ENCODE results near the gene MRPL41. TPM values are rescaled to one million over a fixed set of nuclear protein-coding genes. Genes with fewer than 3 reads are reported as not detected.

The MRPL41 gene
- total RNA-seq, 4 donors from 2014 or later = 77.1 to 161 (median 98.3) TPM

GRCh38 chr9:137580209-137580953, 28.7 kb downstream of the MRPL41 start:
- no peaks in the 10 kb centered on the region for H3K9me3 ChIP-seq
- no peak overlapping the region for H3K4me3 ChIP-seq
- no peak overlapping the region for H3K27ac ChIP-seq
- TF ChIP-seq EP300 (IDR thresholded peaks at IDR 0.05) (no peak), CTCF (IDR thresholded peaks at IDR 0.05) (no peak), POLR2A (IDR thresholded peaks at IDR 0.05) (no peak)
- H3K4me1 ChIP-seq = peaks cover 0 to 41% (median 11%) of the 10 kb centered on the region in 4 donors
- DNase-seq (ENCODE audit: low spot score in 2 of 2) = no peak
- 83 to 94% methylated on average over 18 to 20 of the region's 23 CpGs for WGBS, 2 donors
- peaks cover 0 to 65% (median 0%) of the 10 kb centered on the region in 3 donors for H3K36me3 ChIP-seq
- no peaks in the 10 kb centered on the region for H3K27me3 ChIP-seq

- no peak for DNase-seq (ENCODE audit: low spot score in 2 of 2)
- H3K27me3 ChIP-seq = no peaks in the 10 kb centered on the region
- 88 to 100% methylated on average over 4 of the region's 4 CpGs for WGBS, 2 donors
- TF ChIP-seq EP300 (IDR thresholded peaks at IDR 0.05) (no peak), POLR2A (IDR thresholded peaks at IDR 0.05) (no peak), CTCF (IDR thresholded peaks at IDR 0.05) (no peak)
- no peak overlapping the region for H3K4me3 ChIP-seq
- H3K36me3 ChIP-seq = peaks cover 0 to 65% (median 0%) of the 10 kb centered on the region in 3 donors
- H3K9me3 ChIP-seq = no peaks in the 10 kb centered on the region
- H3K4me1 ChIP-seq = peaks cover 0 to 39% (median 11%) of the 10 kb centered on the region in 4 donors
- no peak overlapping the region for H3K27ac ChIP-seq
These were observed 29.3 kb downstream of the MRPL41 start for GRCh38 chr9:137580954-137581322.

GRCh38 chr9:137581361-137582285, 29.9 kb downstream of the MRPL41 start:
- H3K36me3 ChIP-seq = peaks cover 0 to 65% (median 0%) of the 10 kb centered on the region in 3 donors
- TF ChIP-seq CTCF (IDR thresholded peaks at IDR 0.05) (no peak), EP300 (IDR thresholded peaks at IDR 0.05) (no peak)
- 85% methylated on average over 22 of the region's 22 CpGs for WGBS, 2 donors

GRCh38 chr9:137582286-137582860, 30.7 kb downstream of the MRPL41 start:
- Histone ChIP-seq H3K4me1 (peaks cover 0 to 25% (median 8%) of the 10 kb centered on the region in 4 donors), H3K27ac (no peak overlapping the region), H3K27me3 (no peaks in the 10 kb centered on the region), H3K36me3 (peaks cover 0 to 71% (median 5%) of the 10 kb centered on the region in 3 donors), H3K4me3 (no peak overlapping the region), H3K9me3 (no peaks in the 10 kb centered on the region)
- TF ChIP-seq POLR2A (IDR thresholded peaks at IDR 0.05) = no peak
- TF ChIP-seq CTCF (IDR thresholded peaks at IDR 0.05) = peak in 1 of 5 experiments; percentile 20
- no peak for DNase-seq (ENCODE audit: low spot score in 2 of 2)
- 78 to 82% methylated on average over 14 to 19 of the region's 20 CpGs for WGBS, 2 donors

More at GRCh38 chr9:137581361-137582285, 29.9 kb downstream of the MRPL41 start:
- no peak overlapping the region for H3K4me3 ChIP-seq
- H3K9me3 ChIP-seq = no peaks in the 10 kb centered on the region
- H3K27me3 ChIP-seq = no peaks in the 10 kb centered on the region
- DNase-seq (ENCODE audit: low spot score in 2 of 2) = no peak
- peaks cover 0 to 32% (median 11%) of the 10 kb centered on the region in 4 donors for H3K4me1 ChIP-seq
- H3K27ac ChIP-seq = no peak overlapping the region

All from tibial nerve (tissue), 4 donors.